ENCODE data around the gene RELN. TPM values are rescaled to one million over a fixed set of nuclear protein-coding genes. Genes with fewer than 3 reads are reported as not detected.

Gene RELN
- total RNA-seq, 1 donor from 2014 or later = 5.4 TPM

- DNase-seq (ENCODE audit: low spot score, unreplicated experiment) = no peak
- no peaks in the 10 kb centered on the region for H3K27me3 Mint-ChIP-seq
- no peaks in the 10 kb centered on the region for H3K36me3 Mint-ChIP-seq (ENCODE audit: insufficient read depth)
- H3K9me3 Mint-ChIP-seq (ENCODE audit: low read depth) = no peaks in the 10 kb centered on the region
- H3K4me1 Mint-ChIP-seq (ENCODE audit: low read depth) = peaks cover 3% of the 10 kb centered on the region
- H3K4me3 Mint-ChIP-seq (ENCODE audit: low read depth) = no peak overlapping the region
- no peak overlapping the region for H3K27ac Mint-ChIP-seq
- TF ChIP-seq CTCF (IDR thresholded peaks at IDR 0.05; ENCODE audit: unreplicated experiment) = no peak
Measured at GRCh38 chr7:103609778-103610177, 379.7 kb downstream of the RELN start.

- TF ChIP-seq CTCF (IDR thresholded peaks at IDR 0.05; ENCODE audit: unreplicated experiment) = no peak
- Mint-ChIP-seq H3K27ac (no peak overlapping the region), H3K4me1 (ENCODE audit: low read depth) (peaks cover 3% of the 10 kb centered on the region), H3K27me3 (no peaks in the 10 kb centered on the region), H3K4me3 (ENCODE audit: low read depth) (no peak overlapping the region), H3K36me3 (ENCODE audit: insufficient read depth) (no peaks in the 10 kb centered on the region), H3K9me3 (ENCODE audit: low read depth) (no peaks in the 10 kb centered on the region)
- DNase-seq (ENCODE audit: low spot score, unreplicated experiment) = no peak
Measured at GRCh38 chr7:103605640-103606039, 383.8 kb downstream of the RELN start.

GRCh38 chr7:103598326-103598905 is 391.0 kb downstream of the RELN start:
- Mint-ChIP-seq H3K4me1 (ENCODE audit: low read depth) (no peaks in the 10 kb centered on the region), H3K9me3 (ENCODE audit: low read depth) (no peaks in the 10 kb centered on the region), H3K36me3 (ENCODE audit: insufficient read depth) (no peaks in the 10 kb centered on the region), H3K27ac (no peak overlapping the region), H3K27me3 (peaks cover 5% of the 10 kb centered on the region), H3K4me3 (ENCODE audit: low read depth) (no peak overlapping the region)
- TF ChIP-seq CTCF (IDR thresholded peaks at IDR 0.05; ENCODE audit: unreplicated experiment) = no peak
- DNase-seq (ENCODE audit: low spot score, unreplicated experiment) = no peak

GRCh38 chr7:103597606-103598005 is 391.9 kb downstream of the RELN start:
- Mint-ChIP-seq H3K36me3 (ENCODE audit: insufficient read depth) (no peaks in the 10 kb centered on the region), H3K27me3 (peaks cover 5% of the 10 kb centered on the region), H3K27ac (no peak overlapping the region)

GRCh38 chr7:103594186-103594585 is 395.3 kb downstream of the RELN start:
- Mint-ChIP-seq H3K27me3 (peaks cover 5% of the 10 kb centered on the region), H3K27ac (no peak overlapping the region)

More at GRCh38 chr7:103597606-103598005, 391.9 kb downstream of the RELN start:
- no peaks in the 10 kb centered on the region for H3K9me3 Mint-ChIP-seq (ENCODE audit: low read depth)
- DNase-seq (ENCODE audit: low spot score, unreplicated experiment) = no peak
- no peak for TF ChIP-seq CTCF (IDR thresholded peaks at IDR 0.05; ENCODE audit: unreplicated experiment)
- no peak overlapping the region for H3K4me3 Mint-ChIP-seq (ENCODE audit: low read depth)
- no peaks in the 10 kb centered on the region for H3K4me1 Mint-ChIP-seq (ENCODE audit: low read depth)

More at GRCh38 chr7:103594186-103594585, 395.3 kb downstream of the RELN start:
- H3K4me1 Mint-ChIP-seq (ENCODE audit: low read depth) = no peaks in the 10 kb centered on the region
- no peak for DNase-seq (ENCODE audit: low spot score, unreplicated experiment)
- no peaks in the 10 kb centered on the region for H3K9me3 Mint-ChIP-seq (ENCODE audit: low read depth)
- TF ChIP-seq CTCF (IDR thresholded peaks at IDR 0.05; ENCODE audit: unreplicated experiment) = no peak
- no peaks in the 10 kb centered on the region for H3K36me3 Mint-ChIP-seq (ENCODE audit: insufficient read depth)
- no peak overlapping the region for H3K4me3 Mint-ChIP-seq (ENCODE audit: low read depth)

Data from progenitor cell of endocrine pancreas (in vitro differentiated cells).